OCI-LY3 (cell line): ENCODE measurements around the gene KCNE4.

ENCODE experiments used
- EZH2phosphoT487 ChIP-seq: fragments of 200-600 bp; shearing (Covaris generic); IDR thresholded peaks from 2 replicates; pipeline ENCODE4 v1.6.1; 2018; ENCODE audit warnings: antibody characterized with exemption, mixed run types, low read depth
- TF ChIP-seq, protein P1 (sequence below): fragments of 200-600, 300-600 bp; sonication (generic); IDR thresholded peaks from 2 replicates; pipeline ENCODE4 v1.5.1; 2014; ENCODE audit warnings: antibody characterized with exemption, low read length, low read depth

DNA sequence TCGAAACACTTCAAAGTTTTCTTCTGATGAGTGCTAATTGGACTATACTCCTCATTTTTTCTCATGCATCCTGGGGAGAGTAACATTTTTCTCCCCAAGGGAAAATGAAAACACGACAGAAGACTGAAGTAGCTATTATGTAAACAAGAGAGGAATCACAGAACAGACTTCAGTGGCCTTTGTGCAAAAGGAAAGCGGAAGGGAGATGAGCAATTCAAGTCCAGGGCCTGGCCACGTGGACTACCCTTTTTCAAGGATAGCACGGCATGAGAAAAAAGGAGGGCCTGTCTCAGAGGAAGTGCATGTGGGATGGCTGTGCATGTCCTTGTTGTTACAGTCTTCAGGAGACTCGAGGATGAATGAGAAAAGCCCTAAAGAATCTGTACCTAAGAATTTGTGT, 43.8 kb upstream of the KCNE4 start:
- TF ChIP-seq, protein P1, sequence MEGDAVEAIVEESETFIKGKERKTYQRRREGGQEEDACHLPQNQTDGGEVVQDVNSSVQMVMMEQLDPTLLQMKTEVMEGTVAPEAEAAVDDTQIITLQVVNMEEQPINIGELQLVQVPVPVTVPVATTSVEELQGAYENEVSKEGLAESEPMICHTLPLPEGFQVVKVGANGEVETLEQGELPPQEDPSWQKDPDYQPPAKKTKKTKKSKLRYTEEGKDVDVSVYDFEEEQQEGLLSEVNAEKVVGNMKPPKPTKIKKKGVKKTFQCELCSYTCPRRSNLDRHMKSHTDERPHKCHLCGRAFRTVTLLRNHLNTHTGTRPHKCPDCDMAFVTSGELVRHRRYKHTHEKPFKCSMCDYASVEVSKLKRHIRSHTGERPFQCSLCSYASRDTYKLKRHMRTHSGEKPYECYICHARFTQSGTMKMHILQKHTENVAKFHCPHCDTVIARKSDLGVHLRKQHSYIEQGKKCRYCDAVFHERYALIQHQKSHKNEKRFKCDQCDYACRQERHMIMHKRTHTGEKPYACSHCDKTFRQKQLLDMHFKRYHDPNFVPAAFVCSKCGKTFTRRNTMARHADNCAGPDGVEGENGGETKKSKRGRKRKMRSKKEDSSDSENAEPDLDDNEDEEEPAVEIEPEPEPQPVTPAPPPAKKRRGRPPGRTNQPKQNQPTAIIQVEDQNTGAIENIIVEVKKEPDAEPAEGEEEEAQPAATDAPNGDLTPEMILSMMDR, result no peak
- TF ChIP-seq EZH2phosphoT487, result no peak
